DND-41 (cell line): ENCODE results near the gene FEZ2.

Experiments
- ATAC-seq: fragments of 200-7000 bp; cut with Tn5 transposase; 3 replicates; pipeline ENCODE4 v1.9.1; 2021; ENCODE audit warnings: low read depth; ENCODE audit not compliant: insufficient read depth
- DNase-seq: peaks from one replicate; pipeline ENCODE4 v3.0.0-alpha.2; 2020
- H2AFZ ChIP-seq: 2 replicates; pipeline ENCODE4 v1.6.0; 2012; ENCODE audit warnings: low read depth, low read length
- H3K27ac ChIP-seq: 2 replicates; pipeline ENCODE4 v1.5.1; 2012; ENCODE audit warnings: low read length, inconsistent platforms
- H3K27me3 ChIP-seq: fragments of 200-600 bp; sonication (generic); 2 replicates; pipeline ENCODE4 v1.6.0; 2012; ENCODE audit warnings: low read length, mild to moderate bottlenecking, inconsistent platforms; ENCODE audit not compliant: insufficient read depth, poor library complexity
- H3K36me3 ChIP-seq: 2 replicates; pipeline ENCODE4 v1.5.1; 2012; ENCODE audit warnings: low read length, inconsistent platforms; ENCODE audit not compliant: insufficient read depth
- H3K4me1 ChIP-seq: 2 replicates; pipeline ENCODE4 v1.5.1; 2012; ENCODE audit warnings: mild to moderate bottlenecking, low read length; ENCODE audit not compliant: insufficient read depth
- H3K4me2 ChIP-seq: 2 replicates; pipeline ENCODE4 v1.6.0; 2012; ENCODE audit warnings: mild to moderate bottlenecking, moderate library complexity, low read length, inconsistent platforms; ENCODE audit not compliant: insufficient read depth
- H3K4me3 ChIP-seq, 2 experiments: fragments of 200-600 bp in 1 of 2; shearing (Covaris generic) in 1 of 2; 2 replicates each; pipeline ENCODE4 v1.5.1; 2012 to 2016; ENCODE audit warnings: inconsistent platforms in 2 of 2, low read length in 2 of 2, mild to moderate bottlenecking in 2 of 2, low read depth in 1 of 2, moderate library complexity in 1 of 2
- H3K79me2 ChIP-seq: 2 replicates; pipeline ENCODE4 v1.6.0; 2012; ENCODE audit warnings: low read length, inconsistent platforms; ENCODE audit not compliant: insufficient read depth
- H3K9ac ChIP-seq: 2 replicates; pipeline ENCODE4 v1.6.0; 2012; ENCODE audit warnings: low read depth, mild to moderate bottlenecking, inconsistent platforms, low read length, moderate library complexity
- H3K9me3 ChIP-seq: 2 replicates; pipeline ENCODE4 v1.5.1; 2012; ENCODE audit warnings: low read length, moderate library complexity, mild to moderate bottlenecking, inconsistent platforms; ENCODE audit not compliant: insufficient read depth, severe bottlenecking
- H4K20me1 ChIP-seq: 2 replicates; pipeline ENCODE4 v1.6.0; 2012; ENCODE audit warnings: low read length; ENCODE audit not compliant: insufficient read depth
- CTCF ChIP-seq: IDR thresholded peaks from 2 replicates; pipeline ENCODE4 v1.5.1; 2012; ENCODE audit warnings: borderline replicate concordance, low read length, moderate library complexity, mild to moderate bottlenecking; ENCODE audit not compliant: poor library complexity, severe bottlenecking; ENCODE audit errors: extremely low read depth
- EZH2 ChIP-seq: IDR thresholded peaks from 3 replicates; pipeline ENCODE4 v1.6.1; 2012; ENCODE audit warnings: borderline replicate concordance, low read depth, mild to moderate bottlenecking, moderate library complexity, low read length, inconsistent platforms; ENCODE audit not compliant: severe bottlenecking

The FEZ2 gene

GRCh38 chr2:36618381-36618780 is 20.4 kb upstream of the FEZ2 start:
- no peaks in the 10 kb centered on the region for H3K27me3 ChIP-seq
- H4K20me1 ChIP-seq, result no peaks in the 10 kb centered on the region
- no peaks in the 10 kb centered on the region for H3K36me3 ChIP-seq
- H3K27ac ChIP-seq, result no peak overlapping the region
- no peak overlapping the region for H3K9ac ChIP-seq
- ATAC-seq (peak; percentile 98), DNase-seq (peak; percentile 39)
- no peak overlapping the region for H3K4me2 ChIP-seq
- TF ChIP-seq EZH2, result no peak
- no peak for TF ChIP-seq CTCF
- H3K79me2 ChIP-seq, result no peaks in the 10 kb centered on the region
- H2AFZ ChIP-seq, result no peak overlapping the region
- no peak overlapping the region for H3K4me3 ChIP-seq
- H3K4me1 ChIP-seq, result no peaks in the 10 kb centered on the region
- no peaks in the 10 kb centered on the region for H3K9me3 ChIP-seq

GRCh38 chr2:36616947-36617346 is 19.0 kb upstream of the FEZ2 start:
- no peaks in the 10 kb centered on the region for H4K20me1 ChIP-seq
- H3K4me2 ChIP-seq, result no peak overlapping the region
- no peaks in the 10 kb centered on the region for H3K79me2 ChIP-seq
- DNase-seq, result no peak
- H3K4me1 ChIP-seq, result no peaks in the 10 kb centered on the region
- no peak for ATAC-seq
- H3K27ac ChIP-seq, result no peak overlapping the region
- H3K9me3 ChIP-seq, result no peaks in the 10 kb centered on the region
- no peak overlapping the region for H3K9ac ChIP-seq
- no peaks in the 10 kb centered on the region for H3K27me3 ChIP-seq
- no peak overlapping the region for H2AFZ ChIP-seq
- TF ChIP-seq EZH2, result no peak
- TF ChIP-seq CTCF, result no peak
- no peaks in the 10 kb centered on the region for H3K36me3 ChIP-seq
- H3K4me3 ChIP-seq, result no peak overlapping the region

GRCh38 chr2:36615222-36615621 is 17.3 kb upstream of the FEZ2 start:
- H3K79me2 ChIP-seq, result no peaks in the 10 kb centered on the region
- no peak overlapping the region for H3K9ac ChIP-seq
- no peak overlapping the region for H3K4me3 ChIP-seq
- no peaks in the 10 kb centered on the region for H3K36me3 ChIP-seq
- DNase-seq (no peak), ATAC-seq (no peak)
- no peak for TF ChIP-seq CTCF
- no peak for TF ChIP-seq EZH2
- H2AFZ ChIP-seq, result no peak overlapping the region
- H3K27me3 ChIP-seq, result no peaks in the 10 kb centered on the region
- no peaks in the 10 kb centered on the region for H4K20me1 ChIP-seq
- no peak overlapping the region for H3K4me2 ChIP-seq
- no peaks in the 10 kb centered on the region for H3K4me1 ChIP-seq
- no peak overlapping the region for H3K27ac ChIP-seq
- H3K9me3 ChIP-seq, result no peaks in the 10 kb centered on the region

GRCh38 chr2:36613801-36614200 is 15.8 kb upstream of the FEZ2 start:
- ATAC-seq, result no peak
- H3K27me3 ChIP-seq, result no peaks in the 10 kb centered on the region
- H4K20me1 ChIP-seq, result no peaks in the 10 kb centered on the region
- no peaks in the 10 kb centered on the region for H3K9me3 ChIP-seq
- no peaks in the 10 kb centered on the region for H3K4me1 ChIP-seq
- H3K9ac ChIP-seq, result no peak overlapping the region
- no peaks in the 10 kb centered on the region for H3K36me3 ChIP-seq
- TF ChIP-seq EZH2 (no peak), CTCF (no peak)
- no peak overlapping the region for H2AFZ ChIP-seq
- no peak overlapping the region for H3K4me2 ChIP-seq
- no peak overlapping the region for H3K4me3 ChIP-seq
- H3K27ac ChIP-seq, result no peak overlapping the region
- no peak for DNase-seq
- no peaks in the 10 kb centered on the region for H3K79me2 ChIP-seq
